ENCODE measurements around the gene CCDC127.

DNA sequence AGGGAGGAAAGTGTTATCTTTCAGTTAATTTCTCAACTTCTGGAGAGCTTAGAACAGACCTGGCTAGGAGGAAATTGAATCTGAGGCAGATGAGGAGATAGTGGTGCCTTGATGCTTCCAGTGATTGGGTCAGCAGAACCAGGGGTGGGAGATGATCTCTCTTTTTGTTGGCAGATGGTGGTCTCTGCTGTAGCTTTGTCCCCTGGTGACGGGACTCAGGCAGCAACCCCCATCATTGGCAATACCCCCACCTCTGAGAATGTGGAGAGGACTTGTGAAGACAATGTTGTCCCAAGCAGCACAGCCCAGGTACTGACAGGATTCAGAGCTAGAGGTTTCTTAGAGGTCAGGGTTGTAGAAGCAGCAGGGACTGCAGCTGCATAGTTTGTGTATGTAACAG lies 49.8 kb upstream of the CCDC127 start:
- TF ChIP-seq, protein P1, sequence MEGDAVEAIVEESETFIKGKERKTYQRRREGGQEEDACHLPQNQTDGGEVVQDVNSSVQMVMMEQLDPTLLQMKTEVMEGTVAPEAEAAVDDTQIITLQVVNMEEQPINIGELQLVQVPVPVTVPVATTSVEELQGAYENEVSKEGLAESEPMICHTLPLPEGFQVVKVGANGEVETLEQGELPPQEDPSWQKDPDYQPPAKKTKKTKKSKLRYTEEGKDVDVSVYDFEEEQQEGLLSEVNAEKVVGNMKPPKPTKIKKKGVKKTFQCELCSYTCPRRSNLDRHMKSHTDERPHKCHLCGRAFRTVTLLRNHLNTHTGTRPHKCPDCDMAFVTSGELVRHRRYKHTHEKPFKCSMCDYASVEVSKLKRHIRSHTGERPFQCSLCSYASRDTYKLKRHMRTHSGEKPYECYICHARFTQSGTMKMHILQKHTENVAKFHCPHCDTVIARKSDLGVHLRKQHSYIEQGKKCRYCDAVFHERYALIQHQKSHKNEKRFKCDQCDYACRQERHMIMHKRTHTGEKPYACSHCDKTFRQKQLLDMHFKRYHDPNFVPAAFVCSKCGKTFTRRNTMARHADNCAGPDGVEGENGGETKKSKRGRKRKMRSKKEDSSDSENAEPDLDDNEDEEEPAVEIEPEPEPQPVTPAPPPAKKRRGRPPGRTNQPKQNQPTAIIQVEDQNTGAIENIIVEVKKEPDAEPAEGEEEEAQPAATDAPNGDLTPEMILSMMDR (conservative IDR thresholded peaks at IDR 0.05 in 1 of 2, IDR thresholded peaks at IDR 0.05 in 1 of 2; ENCODE audit: extremely low read depth in 1 of 2, insufficient read depth in 1 of 2, low read depth in 1 of 2, low read length in 2 of 2): no peak
- no peak for TF ChIP-seq EZH2 (IDR thresholded peaks at IDR 0.05; ENCODE audit: borderline replicate concordance, low read length)

Data from mammary epithelial cell (primary cell).